ENCODE data around the gene INTS3.
A peak's percentile ranks its signal among the peaks of the same experiment; 100 is the strongest.

The INTS3 gene, protein sequence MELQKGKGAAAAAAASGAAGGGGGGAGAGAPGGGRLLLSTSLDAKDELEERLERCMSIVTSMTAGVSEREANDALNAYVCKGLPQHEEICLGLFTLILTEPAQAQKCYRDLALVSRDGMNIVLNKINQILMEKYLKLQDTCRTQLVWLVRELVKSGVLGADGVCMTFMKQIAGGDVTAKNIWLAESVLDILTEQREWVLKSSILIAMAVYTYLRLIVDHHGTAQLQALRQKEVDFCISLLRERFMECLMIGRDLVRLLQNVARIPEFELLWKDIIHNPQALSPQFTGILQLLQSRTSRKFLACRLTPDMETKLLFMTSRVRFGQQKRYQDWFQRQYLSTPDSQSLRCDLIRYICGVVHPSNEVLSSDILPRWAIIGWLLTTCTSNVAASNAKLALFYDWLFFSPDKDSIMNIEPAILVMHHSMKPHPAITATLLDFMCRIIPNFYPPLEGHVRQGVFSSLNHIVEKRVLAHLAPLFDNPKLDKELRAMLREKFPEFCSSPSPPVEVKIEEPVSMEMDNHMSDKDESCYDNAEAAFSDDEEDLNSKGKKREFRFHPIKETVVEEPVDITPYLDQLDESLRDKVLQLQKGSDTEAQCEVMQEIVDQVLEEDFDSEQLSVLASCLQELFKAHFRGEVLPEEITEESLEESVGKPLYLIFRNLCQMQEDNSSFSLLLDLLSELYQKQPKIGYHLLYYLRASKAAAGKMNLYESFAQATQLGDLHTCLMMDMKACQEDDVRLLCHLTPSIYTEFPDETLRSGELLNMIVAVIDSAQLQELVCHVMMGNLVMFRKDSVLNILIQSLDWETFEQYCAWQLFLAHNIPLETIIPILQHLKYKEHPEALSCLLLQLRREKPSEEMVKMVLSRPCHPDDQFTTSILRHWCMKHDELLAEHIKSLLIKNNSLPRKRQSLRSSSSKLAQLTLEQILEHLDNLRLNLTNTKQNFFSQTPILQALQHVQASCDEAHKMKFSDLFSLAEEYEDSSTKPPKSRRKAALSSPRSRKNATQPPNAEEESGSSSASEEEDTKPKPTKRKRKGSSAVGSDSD

DNA sequence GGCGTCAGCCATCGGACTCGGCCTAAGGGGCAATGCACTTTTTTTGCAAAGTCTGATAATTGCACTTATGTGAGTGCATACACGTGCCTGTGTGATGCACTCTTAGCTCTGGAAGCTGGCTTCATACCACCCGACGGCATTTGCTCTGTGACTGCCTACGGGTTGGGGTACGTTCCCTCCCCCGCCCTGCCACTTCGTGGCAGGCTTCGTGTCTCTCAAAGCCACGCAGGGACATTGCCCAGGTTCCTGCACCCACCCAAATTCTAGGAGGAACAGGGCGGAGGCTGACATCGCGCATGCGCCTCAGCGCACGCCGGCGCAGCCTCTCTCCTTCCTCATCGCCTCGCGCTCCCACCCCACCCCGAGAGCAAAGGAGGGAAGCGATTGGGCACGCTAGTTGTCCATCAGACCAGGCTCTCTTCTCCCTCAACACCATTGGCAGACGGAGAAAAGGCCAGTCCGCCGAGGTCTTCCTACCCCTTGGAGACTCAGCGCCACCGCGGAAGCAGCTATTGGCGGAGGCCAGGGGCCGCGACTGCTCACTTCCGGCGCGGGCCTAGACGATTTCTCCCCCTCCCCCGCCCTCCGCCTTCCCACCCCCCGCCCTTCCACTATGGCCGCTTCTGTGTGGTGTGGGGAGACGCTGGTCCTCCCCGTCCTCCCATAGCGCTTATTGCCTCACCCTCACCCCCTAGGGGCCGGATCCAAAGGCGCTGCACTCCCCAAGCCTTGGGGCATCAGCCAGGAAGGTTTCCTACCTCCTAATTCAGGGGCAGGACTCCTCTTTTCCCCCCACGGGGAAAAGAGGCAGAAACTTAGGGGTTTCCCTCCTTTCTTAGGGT, at the start of gene INTS3:
INTS3 (plus strand) TSS at position 588 of the 842 bp plus-strand sequence. CDS start 585 bp downstream, outside the sequence.
- DNase-seq: peak; percentile 85 to 100 (median 99)

DNA sequence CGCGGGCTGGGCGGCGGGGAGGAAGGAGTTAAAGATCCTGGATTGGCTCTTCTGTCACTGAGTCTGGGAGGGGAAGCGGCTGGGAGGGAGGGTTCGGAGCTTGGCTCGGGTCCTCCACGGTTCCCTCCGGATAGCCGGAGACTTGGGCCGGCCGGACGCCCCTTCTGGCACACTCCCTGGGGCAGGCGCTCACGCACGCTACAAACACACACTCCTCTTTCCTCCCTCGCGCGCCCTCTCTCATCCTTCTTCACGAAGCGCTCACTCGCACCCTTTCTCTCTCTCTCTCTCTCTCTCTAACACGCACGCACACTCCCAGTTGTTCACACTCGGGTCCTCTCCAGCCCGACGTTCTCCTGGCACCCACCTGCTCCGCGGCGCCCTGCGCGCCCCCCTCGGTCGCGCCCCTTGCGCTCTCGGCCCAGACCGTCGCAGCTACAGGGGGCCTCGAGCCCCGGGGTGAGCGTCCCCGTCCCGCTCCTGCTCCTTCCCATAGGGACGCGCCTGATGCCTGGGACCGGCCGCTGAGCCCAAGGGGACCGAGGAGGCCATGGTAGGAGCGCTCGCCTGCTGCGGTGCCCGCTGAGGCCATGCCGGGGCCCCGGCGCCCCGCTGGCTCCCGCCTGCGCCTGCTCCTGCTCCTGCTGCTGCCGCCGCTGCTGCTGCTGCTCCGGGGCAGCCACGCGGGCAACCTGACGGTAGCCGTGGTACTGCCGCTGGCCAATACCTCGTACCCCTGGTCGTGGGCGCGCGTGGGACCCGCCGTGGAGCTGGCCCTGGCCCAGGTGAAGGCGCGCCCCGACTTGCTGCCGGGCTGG, 49.1 kb upstream of the INTS3 start, which contains the start of gene NPR1:
NPR1 (plus strand) TSS at position 170 of the 818 bp plus-strand sequence; CDS start at position 591, 421 bp downstream.
- DNase-seq: peak in 5 of 51 donors; percentile 2 to 7 (median 6)

DNA sequence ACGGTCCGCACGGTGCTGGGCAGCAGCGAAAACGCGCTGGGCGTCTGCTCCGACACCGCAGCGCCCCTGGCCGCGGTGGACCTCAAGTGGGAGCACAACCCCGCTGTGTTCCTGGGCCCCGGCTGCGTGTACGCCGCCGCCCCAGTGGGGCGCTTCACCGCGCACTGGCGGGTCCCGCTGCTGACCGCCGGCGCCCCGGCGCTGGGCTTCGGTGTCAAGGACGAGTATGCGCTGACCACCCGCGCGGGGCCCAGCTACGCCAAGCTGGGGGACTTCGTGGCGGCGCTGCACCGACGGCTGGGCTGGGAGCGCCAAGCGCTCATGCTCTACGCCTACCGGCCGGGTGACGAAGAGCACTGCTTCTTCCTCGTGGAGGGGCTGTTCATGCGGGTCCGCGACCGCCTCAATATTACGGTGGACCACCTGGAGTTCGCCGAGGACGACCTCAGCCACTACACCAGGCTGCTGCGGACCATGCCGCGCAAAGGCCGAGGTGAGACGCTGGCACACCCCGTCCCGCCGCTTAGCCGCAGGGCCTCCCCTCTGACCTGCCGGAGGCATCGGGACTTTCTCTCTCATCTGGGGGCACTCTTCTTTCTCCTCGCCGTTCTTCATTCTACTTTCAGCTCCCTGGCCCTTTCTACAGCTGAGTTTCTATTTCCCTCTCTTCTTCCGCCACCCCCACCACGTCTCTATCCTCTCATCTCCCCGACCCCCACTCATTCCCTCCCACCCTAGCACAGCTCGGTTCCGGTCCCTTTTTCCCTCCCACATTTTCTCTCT, 48.3 kb upstream of the INTS3 start:
- no peak for DNase-seq

DNA sequence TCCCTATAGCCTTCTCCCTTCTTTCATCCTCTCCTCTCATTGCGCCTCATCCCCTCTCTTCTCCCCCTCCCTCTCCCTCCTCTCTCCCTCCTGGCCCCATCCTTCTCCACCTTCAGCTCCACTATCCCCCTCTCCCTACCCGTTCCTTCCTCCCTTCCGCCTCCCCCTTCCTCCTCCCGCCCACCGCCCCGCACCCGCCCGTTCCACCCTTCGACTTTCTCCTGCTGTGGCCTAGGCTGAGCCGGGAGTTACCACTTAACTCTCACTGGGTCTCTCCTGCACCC, 47.8 kb upstream of the INTS3 start:
- DNase-seq: no peak

DNA sequence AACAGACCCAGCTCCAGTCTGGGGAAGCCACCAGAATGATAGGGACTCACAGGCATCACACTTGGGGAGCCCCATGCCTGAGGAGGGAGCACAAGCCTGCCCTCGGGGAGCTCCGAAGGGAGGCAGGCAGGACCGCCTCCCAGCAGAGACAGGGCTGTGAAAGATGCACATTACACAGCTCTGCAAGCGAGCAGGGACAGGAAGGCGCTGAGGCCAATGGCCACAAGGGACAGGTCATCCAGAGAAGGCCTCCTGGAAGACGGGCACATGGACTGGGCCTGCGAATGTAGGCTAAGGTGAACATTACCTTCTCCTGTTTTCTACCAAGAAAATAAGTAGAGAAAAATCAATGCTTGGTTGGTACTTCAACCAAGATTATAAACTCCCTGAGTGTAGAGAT, 45.1 kb upstream of the INTS3 start:
- no peak for DNase-seq

DNA sequence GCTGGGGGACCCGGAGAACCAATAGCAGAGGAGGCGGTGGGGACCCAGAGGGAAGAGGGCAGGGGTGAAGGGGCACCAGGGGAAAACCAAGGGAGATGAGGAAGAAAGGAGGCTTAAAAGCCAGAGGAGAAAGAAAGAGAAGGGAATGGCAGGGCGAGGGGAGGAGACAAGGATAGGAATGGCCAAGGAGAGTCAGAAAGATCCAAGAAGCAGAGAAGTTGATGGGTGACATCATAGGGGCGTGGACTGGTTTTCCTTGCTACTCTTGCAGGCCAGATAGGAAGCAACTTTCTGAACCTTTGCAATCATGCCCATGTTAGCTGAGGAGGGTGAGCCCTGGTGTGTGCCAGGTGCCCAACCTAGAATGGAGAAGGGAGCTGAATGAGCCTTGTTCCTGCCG, 44.0 kb upstream of the INTS3 start:
- DNase-seq: no peak

DNA sequence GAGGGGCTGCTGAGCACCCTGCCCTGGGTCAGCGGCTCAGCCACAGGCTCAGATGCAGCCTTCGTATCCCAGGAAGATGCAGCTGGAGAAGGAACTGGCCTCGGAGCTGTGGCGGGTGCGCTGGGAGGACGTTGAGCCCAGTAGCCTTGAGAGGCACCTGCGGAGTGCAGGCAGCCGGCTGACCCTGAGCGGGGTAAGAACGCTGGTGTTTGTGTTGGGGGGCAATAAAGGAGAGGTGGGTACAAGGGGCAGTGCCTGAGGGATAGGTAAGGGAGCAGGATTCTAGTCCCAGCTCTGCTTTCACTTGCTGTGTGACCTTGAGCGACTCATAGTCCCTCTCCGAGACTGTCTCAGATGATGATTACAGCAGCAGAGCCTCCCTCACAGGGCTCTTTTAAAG, 43.0 kb upstream of the INTS3 start:
- DNase-seq: no peak

DNA sequence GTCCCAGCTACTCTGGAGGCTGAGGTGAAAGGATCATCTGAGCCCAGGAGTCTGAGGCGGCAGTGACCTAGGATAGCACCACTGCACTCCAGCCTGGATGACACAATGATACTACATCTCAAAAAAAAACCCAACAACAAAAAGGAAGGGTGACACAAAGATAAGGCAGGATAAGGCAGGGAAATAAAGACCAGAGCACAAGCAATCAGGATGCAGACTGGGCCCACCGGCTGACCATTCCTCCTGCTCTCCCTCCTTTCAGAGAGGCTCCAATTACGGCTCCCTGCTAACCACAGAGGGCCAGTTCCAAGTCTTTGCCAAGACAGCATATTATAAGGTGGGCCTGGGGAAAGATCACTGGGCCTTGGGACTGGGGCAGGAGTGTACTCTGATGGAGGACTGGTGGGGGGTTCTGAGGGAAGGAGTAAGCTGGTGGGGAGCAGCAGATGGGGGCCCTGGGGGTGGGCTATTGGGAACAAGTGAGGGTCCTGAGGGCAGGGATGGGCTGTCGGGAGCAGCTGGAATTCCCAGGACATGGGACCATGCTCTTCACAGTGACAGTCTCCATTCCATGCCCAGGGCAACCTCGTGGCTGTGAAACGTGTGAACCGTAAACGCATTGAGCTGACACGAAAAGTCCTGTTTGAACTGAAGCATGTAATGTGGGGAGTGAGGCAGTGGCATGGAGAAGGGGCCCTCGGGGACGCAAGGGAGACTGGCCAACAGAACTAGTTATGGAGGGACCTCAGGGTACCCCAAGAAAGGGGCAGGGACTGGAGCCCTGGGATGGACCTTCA, 42.1 kb upstream of the INTS3 start:
- DNase-seq: no peak

DNA sequence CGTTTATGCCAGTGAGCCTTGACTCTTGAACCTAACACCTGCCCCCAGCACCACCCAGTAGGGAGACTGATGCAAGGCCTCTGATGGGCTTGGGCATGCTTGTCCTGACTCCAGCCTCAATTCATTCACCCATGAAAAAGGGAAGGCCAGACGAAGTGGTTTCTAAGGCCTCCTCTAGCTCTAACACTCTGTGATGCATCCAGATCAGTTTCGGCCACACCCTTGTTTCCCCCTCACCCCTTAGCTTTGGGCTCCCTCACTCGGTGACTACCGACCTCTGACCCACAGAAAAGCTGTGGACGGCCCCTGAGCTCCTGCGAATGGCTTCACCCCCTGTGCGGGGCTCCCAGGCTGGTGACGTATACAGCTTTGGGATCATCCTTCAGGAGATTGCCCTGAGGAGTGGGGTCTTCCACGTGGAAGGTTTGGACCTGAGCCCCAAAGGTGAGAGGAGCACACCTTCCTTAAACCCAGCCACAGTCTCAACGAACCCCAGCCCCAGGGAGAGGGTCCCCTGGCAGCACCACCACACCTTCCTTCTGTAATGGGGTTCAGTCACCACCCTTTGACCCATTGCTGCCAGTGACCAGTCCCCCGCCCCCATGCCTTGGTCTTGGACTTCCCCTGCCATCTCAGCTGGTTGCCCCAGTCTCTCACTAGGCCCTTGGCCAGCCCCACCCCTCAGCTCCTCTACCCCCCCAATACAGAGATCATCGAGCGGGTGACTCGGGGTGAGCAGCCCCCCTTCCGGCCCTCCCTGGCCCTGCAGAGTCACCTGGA, 40.3 kb upstream of the INTS3 start:
- no peak for DNase-seq

DNA sequence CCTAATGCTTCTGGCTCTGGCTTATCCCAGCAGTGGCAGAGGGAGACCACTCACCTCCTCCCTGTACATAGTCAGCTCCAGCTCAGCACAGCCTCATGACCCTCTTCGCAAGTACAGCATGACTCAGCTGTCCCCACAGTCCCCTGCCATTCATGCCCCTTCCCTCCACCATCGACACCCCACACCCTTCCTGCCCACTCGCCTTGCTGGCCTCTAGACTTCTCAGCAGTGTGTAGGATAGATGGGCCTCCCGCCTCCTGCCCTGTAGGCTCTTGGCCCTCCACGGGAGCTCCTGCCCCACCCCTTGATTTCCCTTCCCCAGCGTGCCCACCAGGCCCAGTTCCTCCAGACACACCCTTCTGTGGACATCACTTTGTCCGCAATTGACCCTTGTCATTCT, 39.6 kb upstream of the INTS3 start:
- DNase-seq: no peak

DNA sequence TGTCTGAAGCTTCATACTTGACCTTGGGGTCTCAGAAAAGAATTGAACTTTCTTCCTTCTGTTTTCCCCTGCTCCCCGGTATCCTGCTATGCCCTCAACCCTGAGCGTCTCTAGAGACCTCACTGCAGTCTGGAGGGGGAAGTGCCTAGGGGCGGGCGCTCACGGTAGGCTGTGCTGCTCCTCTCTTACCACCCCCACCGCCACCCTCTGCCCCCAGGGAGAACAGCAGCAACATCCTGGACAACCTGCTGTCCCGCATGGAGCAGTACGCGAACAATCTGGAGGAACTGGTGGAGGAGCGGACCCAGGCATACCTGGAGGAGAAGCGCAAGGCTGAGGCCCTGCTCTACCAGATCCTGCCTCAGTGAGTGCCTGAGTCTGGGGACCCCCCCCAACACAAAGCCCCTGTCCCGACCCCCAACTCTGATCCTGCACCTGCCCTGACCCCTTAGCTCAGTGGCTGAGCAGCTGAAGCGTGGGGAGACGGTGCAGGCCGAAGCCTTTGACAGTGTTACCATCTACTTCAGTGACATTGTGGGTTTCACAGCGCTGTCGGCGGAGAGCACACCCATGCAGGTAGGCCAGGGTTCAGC, 39.0 kb upstream of the INTS3 start:
- no peak for DNase-seq

DNA sequence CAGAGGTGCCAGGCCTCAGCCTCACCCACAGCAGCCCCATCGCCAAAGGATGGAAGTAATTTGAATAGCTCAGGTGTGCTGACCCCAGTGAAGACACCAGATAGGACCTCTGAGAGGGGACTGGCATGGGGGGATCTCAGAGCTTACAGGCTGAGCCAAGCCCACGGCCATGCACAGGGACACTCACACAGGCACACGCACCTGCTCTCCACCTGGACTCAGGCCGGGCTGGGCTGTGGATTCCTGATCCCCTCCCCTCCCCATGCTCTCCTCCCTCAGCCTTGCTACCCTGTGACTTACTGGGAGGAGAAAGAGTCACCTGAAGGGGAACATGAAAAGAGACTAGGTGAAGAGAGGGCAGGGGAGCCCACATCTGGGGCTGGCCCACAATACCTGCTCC, 34.4 kb upstream of the INTS3 start:
- DNase-seq: no peak

DNA sequence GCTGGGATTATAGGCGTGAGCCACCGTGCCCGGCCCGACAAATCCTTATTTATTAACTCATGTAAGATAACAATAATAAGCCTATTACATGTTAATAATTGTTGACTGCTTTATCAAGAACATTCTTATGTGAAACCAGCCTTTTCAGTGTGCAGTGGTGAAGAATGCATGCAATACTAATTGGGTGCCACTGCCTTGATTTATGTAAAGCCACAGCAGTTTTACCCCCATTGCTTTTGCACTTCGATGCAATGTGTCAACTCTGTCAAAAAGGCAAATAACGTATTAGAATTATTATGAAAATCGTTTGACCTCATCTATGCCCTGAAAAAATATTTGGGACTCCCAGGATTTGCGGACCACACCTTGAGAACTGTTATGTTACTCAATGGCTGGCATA, 31.1 kb upstream of the INTS3 start:
- DNase-seq: no peak

DNA sequence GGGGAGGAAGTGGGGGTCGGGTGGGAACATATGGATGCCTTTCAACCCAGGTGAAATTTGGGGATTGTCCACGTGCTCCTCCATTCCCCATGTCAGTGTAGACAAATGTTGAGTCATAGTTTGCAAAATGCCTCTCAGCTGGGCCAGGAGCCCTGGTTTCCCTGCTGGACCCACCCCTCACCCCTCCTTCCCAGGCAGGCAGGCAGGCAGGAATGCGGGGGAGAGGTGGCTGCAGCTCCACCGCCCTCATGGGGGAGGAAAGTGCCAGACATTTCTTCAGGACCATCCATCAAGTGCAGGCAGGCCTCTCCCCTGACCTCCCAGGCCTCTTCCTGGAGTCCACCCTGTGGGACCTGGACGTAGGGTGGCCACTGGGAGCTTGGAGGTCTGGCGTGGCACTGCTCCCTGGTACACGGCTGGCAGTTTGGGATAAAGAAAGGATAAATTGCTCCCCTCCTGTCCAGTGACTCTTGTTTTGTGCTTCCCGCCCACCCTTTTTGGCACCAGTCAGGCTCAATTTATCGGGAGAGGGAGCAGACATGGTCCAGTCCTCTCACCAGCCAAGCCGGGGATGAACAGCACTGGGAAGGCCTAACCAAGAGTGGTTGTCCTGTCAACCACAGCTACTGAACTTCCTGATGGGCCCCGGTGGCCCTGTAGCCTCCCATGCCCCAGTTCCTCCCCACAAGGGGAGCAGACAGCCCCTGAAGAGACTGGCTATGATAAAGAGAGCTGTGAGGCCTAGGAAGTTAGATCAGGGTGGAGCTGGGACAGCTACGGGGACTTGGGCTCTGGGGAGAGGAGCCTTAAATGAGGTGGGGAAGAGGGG, 30.4 kb upstream of the INTS3 start:
- DNase-seq: no peak

DNA sequence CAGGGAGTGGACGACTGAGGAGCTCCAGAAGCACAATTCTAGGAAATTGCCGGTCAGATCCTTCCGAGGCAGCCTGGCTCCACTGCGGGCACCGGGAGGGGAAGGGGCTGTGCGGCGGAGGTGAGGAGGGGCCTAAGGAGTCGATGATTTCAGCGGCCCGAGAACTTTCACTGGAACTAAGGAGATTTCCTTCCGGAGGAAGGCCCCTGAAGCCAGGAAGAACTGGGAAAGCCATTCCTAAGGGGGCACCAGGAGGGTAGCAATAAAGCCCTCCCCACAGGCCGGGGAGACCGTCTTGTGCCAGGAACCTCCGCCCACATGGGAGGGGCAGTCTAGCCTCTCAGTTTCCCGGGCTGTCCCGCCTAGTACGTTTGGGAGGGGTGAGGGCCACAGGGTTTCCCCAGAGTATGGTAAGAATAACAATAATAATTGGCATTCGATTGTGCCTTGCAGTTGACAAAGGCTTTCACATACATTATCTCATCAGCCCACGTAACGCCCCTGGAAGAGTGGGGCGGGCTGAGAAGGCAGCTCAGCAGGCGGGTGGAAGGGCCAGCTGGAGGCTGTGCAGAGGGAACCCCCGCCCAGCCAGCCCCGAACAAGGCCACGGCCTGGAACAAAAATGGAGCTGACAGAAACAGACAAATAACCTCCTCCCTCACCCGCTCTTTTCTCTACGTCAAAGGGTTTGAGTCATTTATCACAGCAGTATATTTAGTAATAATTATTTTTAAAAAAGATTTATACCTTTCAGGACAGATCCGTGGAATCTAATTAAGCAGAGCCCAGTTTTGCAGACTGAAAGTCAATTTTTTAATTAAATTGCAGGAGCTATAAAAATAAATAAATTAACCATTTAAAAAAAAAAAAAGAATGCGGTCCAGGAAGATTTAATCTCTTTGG, 29.6 kb upstream of the INTS3 start:
- peak in 5 of 51 donors; percentile 3 to 39 (median 14) for DNase-seq
